ENCODE data around the gene HSDL2. TPM values are rescaled to one million over a fixed set of nuclear protein-coding genes. Genes with fewer than 3 reads are reported as not detected.

Gene HSDL2
- total RNA-seq, 1 donor from 2014 or later = 21.1 TPM

- H3K27me3 ChIP-seq (ENCODE audit: insufficient read depth, low read length) = no peaks in the 10 kb centered on the region
- peak; percentile 26 for DNase-seq (ENCODE audit: low read depth)
- no peaks in the 10 kb centered on the region for H3K27me3 Mint-ChIP-seq (ENCODE audit: low read depth, unreplicated experiment)
- no peak overlapping the region for H3K4me3 ChIP-seq (ENCODE audit: insufficient read depth, low read depth, low read length)
- no peak overlapping the region for H2AFZ ChIP-seq (ENCODE audit: low read depth, low read length)
- no peaks in the 10 kb centered on the region for H3K4me1 ChIP-seq (ENCODE audit: insufficient read depth, low read length)
- H3K4me1 Mint-ChIP-seq (ENCODE audit: low read depth, unreplicated experiment) = no peaks in the 10 kb centered on the region
- H3K36me3 Mint-ChIP-seq (ENCODE audit: low read depth, unreplicated experiment) = peaks cover 2% of the 10 kb centered on the region
- no peaks in the 10 kb centered on the region for H3K36me3 ChIP-seq (ENCODE audit: insufficient read depth, low read length)
- TF ChIP-seq CTCF (IDR thresholded peaks at IDR 0.05; ENCODE audit: insufficient read depth, low read depth, low read length) = no peak
- no peak for TF ChIP-seq EZH2 (IDR thresholded peaks at IDR 0.05; ENCODE audit: insufficient read depth, low read length)
- H3K27ac ChIP-seq (ENCODE audit: low read depth, low read length) = no peak overlapping the region
- no peak overlapping the region for H3K9ac ChIP-seq (ENCODE audit: low read length)
- H3K79me2 ChIP-seq (ENCODE audit: insufficient read depth, low read length) = no peaks in the 10 kb centered on the region
- H4K20me1 ChIP-seq (ENCODE audit: insufficient read depth, low read length) = no peaks in the 10 kb centered on the region
- H3K9me3 Mint-ChIP-seq (ENCODE audit: unreplicated experiment) = no peaks in the 10 kb centered on the region
- peak; percentile 66 for FAIRE-seq
- H3K4me3 Mint-ChIP-seq (ENCODE audit: unreplicated experiment) = no peak overlapping the region
- H3K9me3 ChIP-seq (ENCODE audit: insufficient read depth, low read depth, low read length) = no peaks in the 10 kb centered on the region
- no peak overlapping the region for H3K4me2 ChIP-seq (ENCODE audit: low read length)
- no peak overlapping the region for H3K27ac Mint-ChIP-seq (ENCODE audit: unreplicated experiment)
Measured at GRCh38 chr9:112447283-112447761, 67.4 kb downstream of the HSDL2 start.

GRCh38 chr9:112462855-112463254 lies 82.9 kb downstream of the HSDL2 start:
- no peaks in the 10 kb centered on the region for H3K36me3 ChIP-seq (ENCODE audit: insufficient read depth, low read length)
- no peaks in the 10 kb centered on the region for H3K4me1 ChIP-seq (ENCODE audit: insufficient read depth, low read length)
- H3K27me3 Mint-ChIP-seq (ENCODE audit: low read depth, unreplicated experiment) = no peaks in the 10 kb centered on the region
- no peak for FAIRE-seq
- no peaks in the 10 kb centered on the region for H3K27me3 ChIP-seq (ENCODE audit: insufficient read depth, low read length)
- H3K9ac ChIP-seq (ENCODE audit: low read length) = no peak overlapping the region
- H3K79me2 ChIP-seq (ENCODE audit: insufficient read depth, low read length) = no peaks in the 10 kb centered on the region
- no peaks in the 10 kb centered on the region for H3K4me1 Mint-ChIP-seq (ENCODE audit: low read depth, unreplicated experiment)
- peaks cover 9% of the 10 kb centered on the region for H3K36me3 Mint-ChIP-seq (ENCODE audit: low read depth, unreplicated experiment)
- TF ChIP-seq EZH2 (IDR thresholded peaks at IDR 0.05; ENCODE audit: insufficient read depth, low read length) = no peak
- no peak for TF ChIP-seq CTCF (IDR thresholded peaks at IDR 0.05; ENCODE audit: insufficient read depth, low read depth, low read length)
- no peak overlapping the region for H3K27ac Mint-ChIP-seq (ENCODE audit: unreplicated experiment)
- no peak overlapping the region for H3K4me2 ChIP-seq (ENCODE audit: low read length)
- H4K20me1 ChIP-seq (ENCODE audit: insufficient read depth, low read length) = no peaks in the 10 kb centered on the region
- no peak overlapping the region for H2AFZ ChIP-seq (ENCODE audit: low read depth, low read length)
- H3K27ac ChIP-seq (ENCODE audit: low read depth, low read length) = no peak overlapping the region
- H3K4me3 Mint-ChIP-seq (ENCODE audit: unreplicated experiment) = no peak overlapping the region
- H3K9me3 ChIP-seq (ENCODE audit: insufficient read depth, low read depth, low read length) = no peaks in the 10 kb centered on the region
- no peak overlapping the region for H3K4me3 ChIP-seq (ENCODE audit: insufficient read depth, low read depth, low read length)
- DNase-seq (ENCODE audit: low read depth) = no peak
- no peaks in the 10 kb centered on the region for H3K9me3 Mint-ChIP-seq (ENCODE audit: unreplicated experiment)

- Histone ChIP-seq H3K4me3 (ENCODE audit: insufficient read depth, low read depth, low read length) (no peak overlapping the region), H3K79me2 (ENCODE audit: insufficient read depth, low read length) (no peaks in the 10 kb centered on the region), H3K4me1 (ENCODE audit: insufficient read depth, low read length) (no peaks in the 10 kb centered on the region), H3K9me3 (ENCODE audit: insufficient read depth, low read depth, low read length) (no peaks in the 10 kb centered on the region), H3K9ac (ENCODE audit: low read length) (no peak overlapping the region), H3K27me3 (ENCODE audit: insufficient read depth, low read length) (no peaks in the 10 kb centered on the region), H2AFZ (ENCODE audit: low read depth, low read length) (no peak overlapping the region), H3K27ac (ENCODE audit: low read depth, low read length) (no peak overlapping the region), H4K20me1 (ENCODE audit: insufficient read depth, low read length) (no peaks in the 10 kb centered on the region), H3K4me2 (ENCODE audit: low read length) (no peak overlapping the region), H3K36me3 (ENCODE audit: insufficient read depth, low read length) (no peaks in the 10 kb centered on the region)
- Mint-ChIP-seq H3K27me3 (ENCODE audit: low read depth, unreplicated experiment) (no peaks in the 10 kb centered on the region), H3K27ac (ENCODE audit: unreplicated experiment) (no peak overlapping the region), H3K9me3 (ENCODE audit: unreplicated experiment) (no peaks in the 10 kb centered on the region), H3K4me1 (ENCODE audit: low read depth, unreplicated experiment) (no peaks in the 10 kb centered on the region), H3K36me3 (ENCODE audit: low read depth, unreplicated experiment) (peaks cover 7% of the 10 kb centered on the region), H3K4me3 (ENCODE audit: unreplicated experiment) (no peak overlapping the region)
- no peak for TF ChIP-seq EZH2 (IDR thresholded peaks at IDR 0.05; ENCODE audit: insufficient read depth, low read length)
- TF ChIP-seq CTCF (IDR thresholded peaks at IDR 0.05; ENCODE audit: insufficient read depth, low read depth, low read length) = no peak
- DNase-seq (ENCODE audit: low read depth) (no peak), FAIRE-seq (no peak)
Measured at GRCh38 chr9:112465352-112465751, 85.4 kb downstream of the HSDL2 start.
